Transverse colon (tissue), 4 donors: Measurements from ENCODE around the gene TRHDE. TPM values are rescaled to one million over a fixed set of nuclear protein-coding genes. Genes with fewer than 3 reads are reported as not detected.

Experiments
- DNase-seq: peaks from one replicate; pipeline ENCODE4 v3.0.0-alpha.2; 2019
- H3K27ac ChIP-seq, 4 donors: fragments of 200-600 bp; sonication (generic); 2 replicates each; pipeline ENCODE4 v1.5.1; 2016 to 2018; ENCODE audit warnings: inconsistent platforms in 4 of 4
- H3K27me3 ChIP-seq: fragments of 200-600 bp; sonication (generic); 2 replicates; pipeline ENCODE4 v1.5.1; 2017; ENCODE audit warnings: inconsistent platforms
- H3K36me3 ChIP-seq, 4 donors: fragments of 200-600 bp; sonication (generic); 2 replicates each; pipeline ENCODE4 v1.5.1; 2017 to 2019; ENCODE audit warnings: inconsistent platforms in 4 of 4
- H3K4me1 ChIP-seq, 4 donors: fragments of 200-600 bp; sonication (generic); 2 replicates each; pipeline ENCODE4 v1.5.1; 2017 to 2020; ENCODE audit warnings: inconsistent platforms in 4 of 4
- H3K4me3 ChIP-seq, 4 donors: fragments of 200-600 bp; sonication (generic); 1 replicate in 1 of 4; 2 replicates in 3 of 4; pipeline versions ENCODE4 v1.5.1 to v1.6.1; 2017 to 2019; ENCODE audit warnings: inconsistent platforms in 4 of 4
- H3K9me3 ChIP-seq, 2 donors: fragments of 200-600 bp; sonication (generic); 2 replicates each; pipeline ENCODE4 v1.5.1; 2017 to 2019; ENCODE audit warnings: inconsistent platforms in 2 of 2
- EP300 ChIP-seq: sonication (generic); formaldehyde crosslinking; IDR thresholded peaks from one replicate; pipeline ENCODE4 v1.6.1; 2017; ENCODE audit warnings: antibody characterized with exemption, low read depth
- POLR2A ChIP-seq: fragments of 450-650 bp; IDR thresholded peaks from one replicate; pipeline ENCODE4 v1.6.1; 2016; ENCODE audit warnings: antibody characterized with exemption, mild to moderate bottlenecking, moderate library complexity
- POLR2AphosphoS5 ChIP-seq, 3 donors: sonication (generic); formaldehyde crosslinking; IDR thresholded peaks; one replicate each; pipeline ENCODE4 v1.6.1; 2016; ENCODE audit warnings: antibody characterized with exemption in 3 of 3
- WGBS, 2 donors: methylation state at CpG; one replicate each; pipeline ENCODE4 v1.1.5; 2018; ENCODE audit warnings: low coverage in 1 of 2; 5-methylcytosine and 5-hydroxymethylcytosine counted together
- in situ Hi-C, 4 donors: fragments of 200-750 bp; cut with MboI; loops; one replicate each; pipeline versions ENCODE4 v1.15.0 to v1.15.1; 2017; ENCODE audit warnings: low sequenced_read_pairs in 3 of 4, low pct_ligation_motif_present in 1 of 4, low pct_unique_long_range_greater_than_20kb in 1 of 4
- intact Hi-C: fragments of 100-400 bp; cut with DNase I; formaldehyde crosslinking; loops from one replicate; pipeline ENCODE4 v1.15.1; 2023; ENCODE audit warnings: low total_unique reads
- total RNA-seq, 4 donors: library from RNA; depleted of rRNA; stranded (reverse); fragments of >200 nt; gene quantifications; one replicate each; pipeline ENCODE4 v1.1.0, GENCODE V29; 2016
- TF ChIP-seq, protein P1 (sequence below), 5 experiments: fragments of 200-600 bp in 3 of 5; fragments of 450-650 bp in 2 of 5; sonication (generic) in 3 of 5; IDR thresholded peaks; 1 replicate in 2 of 5; 2 replicates in 3 of 5; pipeline ENCODE4 v1.5.1; 2016 to 2017; ENCODE audit warnings: antibody characterized with exemption in 5 of 5, inconsistent platforms in 3 of 5, mild to moderate bottlenecking in 2 of 5, moderate library complexity in 1 of 5

Gene TRHDE
- total RNA-seq, 4 donors from 2014 or later = 2.4 to 18.7 (median 9.0) TPM

DNA sequence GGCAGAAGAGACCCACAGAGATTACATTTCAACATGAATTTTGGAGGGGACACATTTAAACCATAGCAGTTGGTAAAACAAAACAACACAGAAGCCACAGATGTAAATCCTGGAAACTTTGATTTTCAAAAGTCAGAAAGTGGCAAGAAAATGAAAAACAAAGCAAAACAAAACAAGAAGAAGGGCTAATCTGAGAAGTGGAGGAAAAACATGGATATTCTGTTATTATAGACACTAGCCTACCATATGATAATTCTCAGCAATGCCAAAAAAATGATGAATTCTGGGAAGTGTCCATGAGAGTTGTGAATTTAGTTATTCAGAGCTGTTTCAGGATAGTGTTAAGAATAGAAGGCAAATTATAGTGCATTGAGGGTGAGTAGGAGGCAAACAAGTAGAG lies 192.3 kb downstream of the TRHDE start:
- Histone ChIP-seq H3K27me3 (no peaks in the 10 kb centered on the region), H3K27ac (no peak overlapping the region), H3K9me3 (no peaks in the 10 kb centered on the region), H3K4me3 (no peak overlapping the region), H3K36me3 (no peaks in the 10 kb centered on the region), H3K4me1 (no peaks in the 10 kb centered on the region)
- intact Hi-C loops = no loop called here
- in situ Hi-C loops = no loop called here
- TF ChIP-seq EP300 (no peak), POLR2A (no peak), POLR2AphosphoS5 (IDR thresholded peaks at IDR 0.05) (no peak)
- TF ChIP-seq, protein P1, sequence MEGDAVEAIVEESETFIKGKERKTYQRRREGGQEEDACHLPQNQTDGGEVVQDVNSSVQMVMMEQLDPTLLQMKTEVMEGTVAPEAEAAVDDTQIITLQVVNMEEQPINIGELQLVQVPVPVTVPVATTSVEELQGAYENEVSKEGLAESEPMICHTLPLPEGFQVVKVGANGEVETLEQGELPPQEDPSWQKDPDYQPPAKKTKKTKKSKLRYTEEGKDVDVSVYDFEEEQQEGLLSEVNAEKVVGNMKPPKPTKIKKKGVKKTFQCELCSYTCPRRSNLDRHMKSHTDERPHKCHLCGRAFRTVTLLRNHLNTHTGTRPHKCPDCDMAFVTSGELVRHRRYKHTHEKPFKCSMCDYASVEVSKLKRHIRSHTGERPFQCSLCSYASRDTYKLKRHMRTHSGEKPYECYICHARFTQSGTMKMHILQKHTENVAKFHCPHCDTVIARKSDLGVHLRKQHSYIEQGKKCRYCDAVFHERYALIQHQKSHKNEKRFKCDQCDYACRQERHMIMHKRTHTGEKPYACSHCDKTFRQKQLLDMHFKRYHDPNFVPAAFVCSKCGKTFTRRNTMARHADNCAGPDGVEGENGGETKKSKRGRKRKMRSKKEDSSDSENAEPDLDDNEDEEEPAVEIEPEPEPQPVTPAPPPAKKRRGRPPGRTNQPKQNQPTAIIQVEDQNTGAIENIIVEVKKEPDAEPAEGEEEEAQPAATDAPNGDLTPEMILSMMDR (IDR thresholded peaks at IDR 0.05) = no peak
- DNase-seq = no peak

DNA sequence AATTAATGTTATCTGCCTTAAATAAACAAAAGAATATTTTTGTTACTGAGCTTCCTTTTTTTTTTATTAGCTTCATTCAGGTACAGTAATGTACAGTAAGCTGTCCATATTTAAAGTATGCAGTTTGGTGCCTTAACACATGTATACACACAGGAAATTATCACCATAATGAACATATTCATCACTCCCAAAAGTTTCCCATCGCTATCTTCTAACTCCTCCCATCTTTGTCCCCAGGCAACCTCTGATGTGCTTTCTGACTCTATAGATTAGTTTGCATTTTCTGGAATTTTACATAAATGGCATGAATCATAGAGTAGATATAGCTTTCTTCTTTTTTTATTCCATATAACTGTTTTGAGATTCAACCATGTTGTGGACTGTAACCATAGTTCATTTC lies 193.0 kb downstream of the TRHDE start:
- Histone ChIP-seq H3K27ac (no peak overlapping the region), H3K4me1 (no peaks in the 10 kb centered on the region), H3K4me3 (no peak overlapping the region), H3K27me3 (no peaks in the 10 kb centered on the region), H3K9me3 (no peaks in the 10 kb centered on the region), H3K36me3 (no peaks in the 10 kb centered on the region)
- intact Hi-C loops (no loop called here), in situ Hi-C loops (no loop called here)
- 55 to 87% methylated on average over 1 of the region's 1 CpG for WGBS, 2 donors
- TF ChIP-seq EP300 (no peak), POLR2A (no peak), POLR2AphosphoS5 (IDR thresholded peaks at IDR 0.05) (no peak)
- TF ChIP-seq, protein P1 (IDR thresholded peaks at IDR 0.05) = no peak
- no peak for DNase-seq

DNA sequence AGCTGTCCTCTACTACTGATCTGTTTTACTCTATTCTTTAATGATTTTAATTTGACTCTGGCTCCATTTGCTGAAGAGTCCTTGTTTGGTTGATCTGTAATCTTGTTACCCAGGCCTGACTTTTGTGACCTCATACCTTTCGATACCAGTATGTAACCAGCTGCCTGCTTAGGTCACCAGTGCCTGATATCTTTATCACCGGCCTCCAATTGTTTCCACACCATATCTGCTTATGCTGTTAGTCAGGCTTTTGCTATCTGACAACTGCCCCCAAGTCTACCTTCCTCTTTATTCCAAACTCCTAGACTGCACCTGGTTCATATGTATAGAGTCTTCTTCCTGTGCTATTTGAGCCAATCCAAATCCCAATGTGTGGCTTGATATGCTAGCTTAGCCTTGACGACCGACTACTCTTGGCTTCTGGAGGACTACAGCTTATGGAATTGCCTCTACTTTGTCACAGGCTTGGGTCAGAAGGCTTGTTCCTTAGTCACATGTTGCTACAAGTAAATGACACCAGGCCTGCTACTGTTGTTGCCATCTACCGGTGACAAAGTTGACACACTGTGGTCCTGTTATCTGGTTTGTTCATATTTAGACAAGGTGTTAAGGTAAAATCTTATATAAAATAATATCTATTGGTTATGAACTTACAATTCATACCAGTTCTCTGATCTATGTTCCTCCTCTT lies 193.9 kb downstream of the TRHDE start:
- Histone ChIP-seq H3K36me3 (no peaks in the 10 kb centered on the region), H3K9me3 (no peaks in the 10 kb centered on the region), H3K27ac (no peak overlapping the region), H3K4me1 (no peaks in the 10 kb centered on the region), H3K4me3 (no peak overlapping the region), H3K27me3 (no peaks in the 10 kb centered on the region)
- WGBS, 2 donors = 80 to 96% methylated on average over 4 to 5 of the region's 5 CpGs
- intact Hi-C loops (loop anchor here (1.0 kb wide), 1 partner anchor 37 kb away; no protein-coding TSS in a partner anchor), in situ Hi-C loops (no loop called here)
- no peak for DNase-seq
- no peak for TF ChIP-seq POLR2AphosphoS5 (IDR thresholded peaks at IDR 0.05)
- no peak for TF ChIP-seq EP300
- TF ChIP-seq POLR2A = no peak
- TF ChIP-seq, protein P1 (IDR thresholded peaks at IDR 0.05) = no peak

DNA sequence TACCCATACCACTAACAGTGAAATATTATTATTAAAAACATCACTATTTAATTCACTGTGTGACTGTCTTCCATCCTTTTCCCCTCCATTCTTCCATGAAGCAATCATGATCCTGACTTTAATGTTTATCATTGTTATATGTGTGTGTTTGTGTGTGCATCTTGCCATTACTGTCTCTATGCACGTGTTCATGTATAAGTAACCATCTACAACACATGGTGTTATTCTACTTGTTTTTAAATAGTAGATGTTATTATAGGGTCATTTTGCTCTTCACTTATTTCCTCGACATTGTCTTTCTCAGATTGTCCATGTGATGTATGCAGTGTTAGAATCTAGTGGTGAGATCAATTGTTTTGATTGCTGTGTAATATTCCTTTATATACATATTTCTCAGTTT lies 195.8 kb downstream of the TRHDE start:
- H3K4me3 ChIP-seq = no peak overlapping the region
- H3K4me1 ChIP-seq = no peaks in the 10 kb centered on the region
- no peak overlapping the region for H3K27ac ChIP-seq
- TF ChIP-seq, protein P1 (IDR thresholded peaks at IDR 0.05) = no peak
- TF ChIP-seq EP300 (no peak), POLR2A (no peak), POLR2AphosphoS5 (IDR thresholded peaks at IDR 0.05) (no peak)
- no peak for DNase-seq
- no peaks in the 10 kb centered on the region for H3K36me3 ChIP-seq
- H3K9me3 ChIP-seq = no peaks in the 10 kb centered on the region
- H3K27me3 ChIP-seq = no peaks in the 10 kb centered on the region
- in situ Hi-C loops (no loop called here), intact Hi-C loops (no loop called here)
- WGBS, 2 donors = 79 to 85% methylated on average over 2 of the region's 2 CpGs
